Activated CD8-positive, alpha-beta memory T cell treated with anti-CD3 and anti-CD28 coated beads for 4 hours (primary cell): ENCODE results near the gene SLC47A2.
"Not testable (repeated sequence)": the region's sequence is repeated elsewhere in the genome, so short reads cannot be mapped to it uniquely, and the experiment has no call there.

Experiments
- DNase-seq, 2 donors: peaks; one replicate each; pipeline ENCODE4 v3.0.0-alpha.2; 2020; ENCODE audit warnings: low read depth in 2 of 2

Gene SLC47A2

GRCh38 chr17:19708431-19709175 lies 7.8 kb downstream of the SLC47A2 start:
- no peak for DNase-seq

GRCh38 chr17:19707728-19708221 lies 8.6 kb downstream of the SLC47A2 start:
- DNase-seq, result no peak

- no peak for DNase-seq
These were observed 9.3 kb downstream of the SLC47A2 start for GRCh38 chr17:19706791-19707727.

- DNase-seq, result no peak
These were observed 10.3 kb downstream of the SLC47A2 start for GRCh38 chr17:19705771-19706770.

GRCh38 chr17:19705201-19705600 lies 11.2 kb downstream of the SLC47A2 start:
- no peak for DNase-seq

GRCh38 chr17:19703828-19704613 lies 12.4 kb downstream of the SLC47A2 start:
- DNase-seq, result no peak

- no peak for DNase-seq
These were observed 13.1 kb downstream of the SLC47A2 start for GRCh38 chr17:19703106-19703827.

- DNase-seq, result no peak
These were observed 14.2 kb downstream of the SLC47A2 start for GRCh38 chr17:19702217-19702641.

GRCh38 chr17:19686400-19687090 lies 29.8 kb downstream of the SLC47A2 start:
- DNase-seq, result no peak

GRCh38 chr17:19684909-19685580 lies 31.3 kb downstream of the SLC47A2 start:
- DNase-seq, result not testable (repeated sequence)

GRCh38 chr17:19683117-19683516 lies 33.3 kb downstream of the SLC47A2 start:
- DNase-seq, result no peak

GRCh38 chr17:19678581-19679453 lies 37.6 kb downstream of the SLC47A2 start:
- DNase-seq, result no peak

GRCh38 chr17:19677736-19678379 lies 38.5 kb downstream of the SLC47A2 start:
- DNase-seq, result no peak

GRCh38 chr17:19676896-19677295 lies 39.5 kb downstream of the SLC47A2 start:
- no peak for DNase-seq

GRCh38 chr17:19673623-19674022 lies 42.8 kb downstream of the SLC47A2 start:
- no peak for DNase-seq

- no peak for DNase-seq
These were observed 44.2 kb downstream of the SLC47A2 start for GRCh38 chr17:19672009-19672750.
